Posterior vena cava (tissue), 2 donors: ENCODE data around the gene CERS6. TPM values are rescaled to one million over a fixed set of nuclear protein-coding genes. Genes with fewer than 3 reads are reported as not detected.

Experiments
- DNase-seq: peaks from one replicate; pipeline ENCODE4 v3.0.0-alpha.2; 2020; ENCODE audit warnings: low spot score
- intact Hi-C, 2 donors: fragments of 100-400 bp; cut with DNase I; formaldehyde crosslinking; loops; one replicate each; pipeline versions ENCODE4 v1.14.1 to v1.14.2; 2022 to 2023
- total RNA-seq, 2 donors: library from RNA; stranded (reverse); fragmentation: NEBNext Ultra II Directional; extraction: Animal tissue kit (Norgen Biotek cat#: 25700); gene quantifications; one replicate each; pipeline ENCODE4 v1.2.1, GENCODE V29; 2021
- donor health status: DM: yes; HTN: yes; CAD: no.
- donor health status: DM: yes; HTN: yes; CAD: no.

The CERS6 gene
- total RNA-seq, 2 donors from 2014 or later: 13.2 to 18.2 TPM

GRCh38 chr2:168438553-168438952 lies 17.5 kb upstream of the CERS6 start:
- no peak for DNase-seq
- intact Hi-C loops: no loop called here

GRCh38 chr2:168439536-168439935 lies 16.5 kb upstream of the CERS6 start:
- intact Hi-C loops: no loop called here
- no peak for DNase-seq

- intact Hi-C loops: no loop called here
- DNase-seq: no peak
Observed at GRCh38 chr2:168441214-168441872, 14.7 kb upstream of the CERS6 start.

- intact Hi-C loops: no loop called here
- DNase-seq: no peak
Observed at GRCh38 chr2:168443818-168444217, 12.3 kb upstream of the CERS6 start.

- intact Hi-C loops: no loop called here
- no peak for DNase-seq
Observed at GRCh38 chr2:168445960-168446359, 10.1 kb upstream of the CERS6 start.

GRCh38 chr2:168448980-168449379 lies 7.1 kb upstream of the CERS6 start:
- intact Hi-C loops: no loop called here
- DNase-seq: no peak

- DNase-seq: no peak
- intact Hi-C loops: no loop called here
Observed at GRCh38 chr2:168449419-168449818, 6.7 kb upstream of the CERS6 start.

- intact Hi-C loops: no loop called here
- DNase-seq: no peak
Observed at GRCh38 chr2:168450171-168450570, 5.9 kb upstream of the CERS6 start.

GRCh38 chr2:168450732-168451131 lies 5.3 kb upstream of the CERS6 start:
- intact Hi-C loops: no loop called here
- no peak for DNase-seq

GRCh38 chr2:168452781-168453180 lies 3.3 kb upstream of the CERS6 start:
- intact Hi-C loops: no loop called here
- DNase-seq: no peak

GRCh38 chr2:168453404-168453803 lies 2.7 kb upstream of the CERS6 start:
- intact Hi-C loops: no loop called here
- DNase-seq: no peak

GRCh38 chr2:168454737-168455644 lies 1.1 kb upstream of the CERS6 start:
- intact Hi-C loops: no loop called here
- no peak for DNase-seq

GRCh38 chr2:168456521-168457189 lies 583 bp downstream of the CERS6 start:
- no peak for DNase-seq
- intact Hi-C loops: no loop called here

- intact Hi-C loops: no loop called here
- DNase-seq: no peak
Observed at GRCh38 chr2:168457190-168457895, 1.3 kb downstream of the CERS6 start.

GRCh38 chr2:168458139-168458538 lies 2.1 kb downstream of the CERS6 start:
- intact Hi-C loops: no loop called here
- no peak for DNase-seq

GRCh38 chr2:168459256-168459655 lies 3.2 kb downstream of the CERS6 start:
- DNase-seq: no peak
- intact Hi-C loops: no loop called here

- intact Hi-C loops: loop anchor here in 1 of 2 donors (5.0 kb wide), 1 partner anchor 1123 kb away; no protein-coding TSS in a partner anchor
- DNase-seq: no peak
Observed at GRCh38 chr2:168460571-168460970, 4.5 kb downstream of the CERS6 start.

GRCh38 chr2:168461178-168461941 lies 5.3 kb downstream of the CERS6 start:
- intact Hi-C loops: loop anchor here in 1 of 2 donors (5.0 kb wide), 1 partner anchor 1124 kb away; no protein-coding TSS in a partner anchor
- no peak for DNase-seq

GRCh38 chr2:168461942-168462331 lies 5.9 kb downstream of the CERS6 start:
- intact Hi-C loops: loop anchor here in 1 of 2 donors (5.0 kb wide), 1 partner anchor 1125 kb away; no protein-coding TSS in a partner anchor
- DNase-seq: no peak
